ENCODE measurements around the gene TSACC.

The TSACC gene

GRCh38 chr1:156390469-156391365 is 52.4 kb downstream of the TSACC start:
- DNase-seq (ENCODE audit: extremely low spot score, insufficient read length, low read depth) (no peak), FAIRE-seq (no peak)

- DNase-seq (ENCODE audit: extremely low spot score, insufficient read length, low read depth) (no peak), FAIRE-seq (no peak)
These were observed 53.0 kb downstream of the TSACC start for GRCh38 chr1:156391366-156391677.

- DNase-seq (ENCODE audit: extremely low spot score, insufficient read length, low read depth) (no peak), FAIRE-seq (no peak)
These were observed 53.4 kb downstream of the TSACC start for GRCh38 chr1:156391701-156392100.

- FAIRE-seq: no peak
- DNase-seq (ENCODE audit: extremely low spot score, insufficient read length, low read depth): no peak
These were observed 54.1 kb downstream of the TSACC start for GRCh38 chr1:156392452-156392853.

- DNase-seq (ENCODE audit: extremely low spot score, insufficient read length, low read depth) (no peak), FAIRE-seq (no peak)
These were observed 54.8 kb downstream of the TSACC start for GRCh38 chr1:156393095-156393494.

- no peak for DNase-seq (ENCODE audit: extremely low spot score, insufficient read length, low read depth)
- no peak for FAIRE-seq
These were observed 55.8 kb downstream of the TSACC start for GRCh38 chr1:156394082-156394481.

- no peak for DNase-seq (ENCODE audit: extremely low spot score, insufficient read length, low read depth)
- no peak for FAIRE-seq
These were observed 56.6 kb downstream of the TSACC start for GRCh38 chr1:156394835-156395461.
